ENCODE results near the gene GPR107.

Gene GPR107

GRCh38 chr9:130188860-130189481 is 135.3 kb downstream of the GPR107 start:
- no peak for DNase-seq
